ENCODE results near the gene DRC3.
A peak's percentile ranks its signal among the peaks of the same experiment; 100 is the strongest.

DRC3 gene

GRCh38 chr17:18039535-18040260 lies 67.0 kb downstream of the DRC3 start:
- Histone ChIP-seq H3K9me3 (replicated peaks; ENCODE audit: insufficient read depth, low read length) (no peaks in the 10 kb centered on the region), H3K79me2 (ENCODE audit: low read length) (peaks cover 67% of the 10 kb centered on the region), H3K36me3 (replicated peaks; ENCODE audit: insufficient read depth, low read length) (no peaks in the 10 kb centered on the region), H3K4me1 (ENCODE audit: low read length) (peaks cover 16% of the 10 kb centered on the region), H3K27me3 (replicated peaks; ENCODE audit: insufficient read depth, low read length) (no peaks in the 10 kb centered on the region), H3K9me2 (replicated peaks; ENCODE audit: insufficient read depth, low read length) (no peaks in the 10 kb centered on the region), H2AFZ (ENCODE audit: low read length) (peak overlapping the region; percentile 69; the same call in 1 of the 2 replicates), H3K27ac (ENCODE audit: low read length) (no peak overlapping the region), H3K4me2 (ENCODE audit: low read depth, low read length) (peak overlapping the region; percentile 89), H3F3A (ENCODE audit: insufficient read depth, low read length) (no peaks in the 10 kb centered on the region), H3K9ac (ENCODE audit: low read length) (peak overlapping the region; percentile 72), H4K20me1 (ENCODE audit: insufficient read depth, low read length) (no peaks in the 10 kb centered on the region), H3K4me3 (ENCODE audit: low read length) (peak overlapping the region; percentile 97)
- peak; percentile 48 for DNase-seq
- no peak for TF ChIP-seq CTCF (IDR thresholded peaks at IDR 0.05; ENCODE audit: low read length)
- TF ChIP-seq EZH2 (optimal IDR thresholded peaks at IDR 0.05; ENCODE audit: low read depth, low read length), result no peak
- TF ChIP-seq EZH2phosphoT487 (IDR thresholded peaks at IDR 0.05; ENCODE audit: low read length), result no peak

DNA sequence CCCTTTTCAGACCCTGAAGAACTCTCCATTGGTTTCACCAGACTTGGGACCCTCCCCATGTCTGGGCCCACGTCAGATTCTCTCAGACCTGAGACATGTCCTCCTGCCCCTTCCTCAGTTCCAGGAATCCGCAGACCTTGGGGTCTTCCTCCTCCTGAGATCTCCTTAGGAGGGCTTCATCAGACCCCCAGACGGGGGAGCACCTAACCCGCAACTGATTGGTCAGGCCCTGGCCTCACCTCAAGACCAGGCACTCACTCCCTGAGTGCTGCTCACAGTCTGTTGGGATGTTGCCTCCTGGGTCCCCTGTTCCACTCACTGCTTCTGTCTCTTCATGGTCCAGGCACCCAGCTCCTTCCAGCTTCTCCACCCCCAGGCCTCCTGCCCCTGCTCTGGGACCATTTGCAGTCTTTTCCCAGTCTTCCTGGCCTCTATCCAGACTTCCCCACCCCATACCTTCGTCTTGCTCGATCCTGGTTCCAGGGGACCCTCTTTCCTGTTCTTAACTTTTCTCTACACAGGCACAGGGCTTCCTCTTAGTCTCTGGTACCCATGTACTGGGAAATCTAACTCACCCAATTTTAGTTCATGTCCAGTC lies 67.7 kb downstream of the DRC3 start:
- Histone ChIP-seq H3K79me2 (ENCODE audit: low read length) (peaks cover 60% of the 10 kb centered on the region), H2AFZ (ENCODE audit: low read length) (peak overlapping the region; percentile 69; the same call in 1 of the 2 replicates), H3F3A (ENCODE audit: insufficient read depth, low read length) (no peaks in the 10 kb centered on the region), H3K4me1 (ENCODE audit: low read length) (peaks cover 16% of the 10 kb centered on the region), H3K9me2 (replicated peaks; ENCODE audit: insufficient read depth, low read length) (no peaks in the 10 kb centered on the region), H3K27me3 (replicated peaks; ENCODE audit: insufficient read depth, low read length) (no peaks in the 10 kb centered on the region), H4K20me1 (ENCODE audit: insufficient read depth, low read length) (no peaks in the 10 kb centered on the region), H3K27ac (ENCODE audit: low read length) (no peak overlapping the region), H3K4me2 (ENCODE audit: low read depth, low read length) (peak overlapping the region; percentile 89), H3K9me3 (replicated peaks; ENCODE audit: insufficient read depth, low read length) (no peaks in the 10 kb centered on the region), H3K9ac (ENCODE audit: low read length) (peak overlapping the region; percentile 72), H3K36me3 (replicated peaks; ENCODE audit: insufficient read depth, low read length) (no peaks in the 10 kb centered on the region), H3K4me3 (ENCODE audit: low read length) (peak overlapping the region; percentile 97)
- no peak for DNase-seq
- TF ChIP-seq CTCF (IDR thresholded peaks at IDR 0.05; ENCODE audit: low read length), result no peak

- Histone ChIP-seq H3K36me3 (replicated peaks; ENCODE audit: insufficient read depth, low read length) (no peaks in the 10 kb centered on the region), H3K27ac (ENCODE audit: low read length) (no peak overlapping the region), H3K4me2 (ENCODE audit: low read depth, low read length) (no peak overlapping the region), H4K20me1 (ENCODE audit: insufficient read depth, low read length) (no peaks in the 10 kb centered on the region), H3K9me2 (replicated peaks; ENCODE audit: insufficient read depth, low read length) (no peaks in the 10 kb centered on the region), H3K4me3 (ENCODE audit: low read length) (no peak overlapping the region), H3K79me2 (ENCODE audit: low read length) (peaks cover 47% of the 10 kb centered on the region), H2AFZ (ENCODE audit: low read length) (no peak overlapping the region), H3F3A (ENCODE audit: insufficient read depth, low read length) (no peaks in the 10 kb centered on the region), H3K9ac (ENCODE audit: low read length) (no peak overlapping the region), H3K9me3 (replicated peaks; ENCODE audit: insufficient read depth, low read length) (no peaks in the 10 kb centered on the region), H3K27me3 (replicated peaks; ENCODE audit: insufficient read depth, low read length) (no peaks in the 10 kb centered on the region), H3K4me1 (ENCODE audit: low read length) (peaks cover 16% of the 10 kb centered on the region)
- no peak for DNase-seq
- TF ChIP-seq EZH2 (optimal IDR thresholded peaks at IDR 0.05; ENCODE audit: low read depth, low read length), result no peak
- TF ChIP-seq CTCF (IDR thresholded peaks at IDR 0.05; ENCODE audit: low read length), result no peak
- TF ChIP-seq EZH2phosphoT487 (IDR thresholded peaks at IDR 0.05; ENCODE audit: low read length), result no peak
Measured at GRCh38 chr17:18041776-18042175, 69.1 kb downstream of the DRC3 start.
